ENCODE data around the gene PPP2R5D.

DNA sequence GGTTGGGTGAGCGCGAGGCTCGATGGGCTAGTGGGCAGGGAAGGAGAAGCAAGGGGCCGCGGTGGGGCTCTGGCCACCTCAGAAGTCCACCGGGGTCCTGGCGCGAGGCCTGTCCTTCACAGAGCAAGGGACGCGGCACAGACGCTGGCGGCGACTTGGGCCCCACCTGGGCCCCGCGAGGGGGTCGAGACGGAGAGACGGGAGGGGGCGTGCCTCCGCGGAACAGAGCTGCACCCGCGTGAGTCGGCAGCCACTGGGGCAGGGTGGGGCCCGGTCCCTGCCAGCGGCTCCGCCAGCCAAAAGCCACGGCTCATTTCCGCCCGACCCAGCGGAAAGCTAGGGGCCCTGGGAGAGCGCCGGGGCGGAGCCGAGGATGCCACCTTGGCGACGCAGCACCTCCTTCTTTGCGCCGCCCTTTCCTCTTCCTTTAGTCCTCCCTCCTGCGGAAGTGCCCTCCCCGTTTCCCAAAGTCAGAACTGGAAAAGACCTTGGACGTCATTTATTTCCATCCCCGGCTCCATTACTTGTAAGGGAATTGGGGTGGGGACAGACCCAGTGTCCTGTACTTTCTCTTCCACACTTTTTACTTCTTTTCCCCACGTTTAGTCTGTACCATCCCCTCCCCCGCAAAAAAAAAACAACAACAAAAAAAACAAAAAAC, 69.3 kb downstream of the PPP2R5D start, which contains the start of gene CUL7:
- TF ChIP-seq TAF1 (IDR thresholded peaks at IDR 0.05; ENCODE audit: borderline replicate concordance, low read depth, low read length) = peak; percentile 56; the same call in 1 of the 2 replicates
- TF ChIP-seq POLR2A (IDR thresholded peaks at IDR 0.05; ENCODE audit: low read depth, low read length) = peak; percentile 92

All from GM12892 (cell line).